GM12891 (cell line): ENCODE data around the gene METTL24.

Experiments
- POLR2A ChIP-seq: IDR thresholded peaks from 2 replicates; pipeline ENCODE4 v1.6.1; 2011; ENCODE audit warnings: low read depth, low read length, control low read depth
- SPI1 ChIP-seq: IDR thresholded peaks from 2 replicates; pipeline ENCODE4 v1.6.1; 2011; ENCODE audit warnings: low read depth, low read length, control low read depth
- TAF1 ChIP-seq: IDR thresholded peaks from 2 replicates; pipeline ENCODE4 v1.6.1; 2011; ENCODE audit warnings: low read depth, low read length, control low read depth

GRCh38 chr6:110366975-110367374 lies 8.8 kb upstream of the METTL24 start:
- TF ChIP-seq SPI1, result no peak
- TF ChIP-seq POLR2A, result no peak
- TF ChIP-seq TAF1, result no peak
